ENCODE measurements around the gene RAB9B. TPM values are rescaled to one million over a fixed set of nuclear protein-coding genes. Genes with fewer than 3 reads are reported as not detected.

The RAB9B gene
- polyA plus RNA-seq, 1 donor from 2014 or later: 50.6 TPM

GRCh38 chrX:103878466-103879122, 46.5 kb upstream of the RAB9B start:
- no peaks in the 10 kb centered on the region for H3F3A ChIP-seq (ENCODE audit: insufficient read depth, low read length, poor library complexity, severe bottlenecking)
- no peaks in the 10 kb centered on the region for H3K9me2 ChIP-seq (ENCODE audit: insufficient read depth, low read length)
- no peaks in the 10 kb centered on the region for H3K79me2 ChIP-seq (replicated peaks; ENCODE audit: insufficient read depth, low read length)
- no peaks in the 10 kb centered on the region for H4K20me1 ChIP-seq (ENCODE audit: insufficient read depth)
- H3K4me2 ChIP-seq (ENCODE audit: low read length): no peak overlapping the region
- no peak overlapping the region for H3K4me3 ChIP-seq (ENCODE audit: low read length)
- TF ChIP-seq, protein P1, sequence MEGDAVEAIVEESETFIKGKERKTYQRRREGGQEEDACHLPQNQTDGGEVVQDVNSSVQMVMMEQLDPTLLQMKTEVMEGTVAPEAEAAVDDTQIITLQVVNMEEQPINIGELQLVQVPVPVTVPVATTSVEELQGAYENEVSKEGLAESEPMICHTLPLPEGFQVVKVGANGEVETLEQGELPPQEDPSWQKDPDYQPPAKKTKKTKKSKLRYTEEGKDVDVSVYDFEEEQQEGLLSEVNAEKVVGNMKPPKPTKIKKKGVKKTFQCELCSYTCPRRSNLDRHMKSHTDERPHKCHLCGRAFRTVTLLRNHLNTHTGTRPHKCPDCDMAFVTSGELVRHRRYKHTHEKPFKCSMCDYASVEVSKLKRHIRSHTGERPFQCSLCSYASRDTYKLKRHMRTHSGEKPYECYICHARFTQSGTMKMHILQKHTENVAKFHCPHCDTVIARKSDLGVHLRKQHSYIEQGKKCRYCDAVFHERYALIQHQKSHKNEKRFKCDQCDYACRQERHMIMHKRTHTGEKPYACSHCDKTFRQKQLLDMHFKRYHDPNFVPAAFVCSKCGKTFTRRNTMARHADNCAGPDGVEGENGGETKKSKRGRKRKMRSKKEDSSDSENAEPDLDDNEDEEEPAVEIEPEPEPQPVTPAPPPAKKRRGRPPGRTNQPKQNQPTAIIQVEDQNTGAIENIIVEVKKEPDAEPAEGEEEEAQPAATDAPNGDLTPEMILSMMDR (IDR thresholded peaks at IDR 0.05; ENCODE audit: poor library complexity, severe bottlenecking): no peak
- TF ChIP-seq SMC3 (conservative IDR thresholded peaks at IDR 0.05; ENCODE audit: poor library complexity) (no peak), POLR2AphosphoS5 (IDR thresholded peaks at IDR 0.05) (no peak), TAF1 (IDR thresholded peaks at IDR 0.05; ENCODE audit: low read depth) (no peak), REST (IDR thresholded peaks at IDR 0.05; ENCODE audit: borderline replicate concordance) (no peak), EZH2 (IDR thresholded peaks at IDR 0.05; ENCODE audit: borderline replicate concordance, insufficient read depth, low read length, poor library complexity, severe bottlenecking) (no peak), MXI1 (conservative IDR thresholded peaks at IDR 0.05; ENCODE audit: poor library complexity, severe bottlenecking) (no peak), RAD21 (conservative IDR thresholded peaks at IDR 0.05) (no peak), EP300 (conservative IDR thresholded peaks at IDR 0.05; ENCODE audit: poor library complexity, severe bottlenecking) (no peak)
- no peaks in the 10 kb centered on the region for H3K9me3 ChIP-seq (ENCODE audit: low read length)
- no peak overlapping the region for H2AFZ ChIP-seq (ENCODE audit: low read depth, low read length)
- no peak overlapping the region for H3K9ac ChIP-seq (ENCODE audit: low read length)
- H3K27ac ChIP-seq (ENCODE audit: low read length): no peak overlapping the region
- H3K36me3 ChIP-seq (ENCODE audit: insufficient read depth, low read length): no peaks in the 10 kb centered on the region
- H3K27me3 ChIP-seq (ENCODE audit: insufficient read depth, low read depth, low read length): no peaks in the 10 kb centered on the region

DNA sequence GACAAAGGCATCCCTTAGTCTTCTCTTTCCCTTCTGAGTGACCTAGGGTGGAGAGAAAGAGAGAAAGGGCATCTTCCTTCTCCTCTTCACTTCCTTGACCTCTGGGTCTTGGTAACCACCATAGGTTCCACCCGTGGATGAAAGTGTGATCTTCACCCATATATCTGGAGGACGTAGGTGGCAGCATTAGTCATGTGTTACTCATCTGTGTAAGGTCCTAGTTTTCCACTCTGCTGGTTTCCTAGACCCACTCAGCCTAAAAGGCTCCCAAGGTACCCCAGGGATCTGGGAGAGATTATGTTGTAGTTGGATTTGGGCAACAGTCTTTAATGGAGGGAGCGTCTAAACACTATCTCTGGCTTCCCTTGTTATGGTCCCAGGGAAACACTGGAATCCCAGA, 45.5 kb upstream of the RAB9B start:
- Histone ChIP-seq H2AFZ (ENCODE audit: low read depth, low read length) (no peak overlapping the region), H3K9ac (ENCODE audit: low read length) (no peak overlapping the region), H3K4me2 (ENCODE audit: low read length) (no peak overlapping the region), H3K9me3 (ENCODE audit: low read length) (no peaks in the 10 kb centered on the region), H3F3A (ENCODE audit: insufficient read depth, low read length, poor library complexity, severe bottlenecking) (no peaks in the 10 kb centered on the region), H3K36me3 (ENCODE audit: insufficient read depth, low read length) (no peaks in the 10 kb centered on the region), H4K20me1 (ENCODE audit: insufficient read depth) (no peaks in the 10 kb centered on the region), H3K27me3 (ENCODE audit: insufficient read depth, low read depth, low read length) (no peaks in the 10 kb centered on the region), H3K27ac (ENCODE audit: low read length) (no peak overlapping the region), H3K79me2 (replicated peaks; ENCODE audit: insufficient read depth, low read length) (no peaks in the 10 kb centered on the region), H3K4me3 (ENCODE audit: low read length) (no peak overlapping the region), H3K9me2 (ENCODE audit: insufficient read depth, low read length) (no peaks in the 10 kb centered on the region)
- TF ChIP-seq MXI1 (conservative IDR thresholded peaks at IDR 0.05; ENCODE audit: poor library complexity, severe bottlenecking) (no peak), POLR2AphosphoS5 (IDR thresholded peaks at IDR 0.05) (no peak), TAF1 (IDR thresholded peaks at IDR 0.05; ENCODE audit: low read depth) (no peak), EP300 (conservative IDR thresholded peaks at IDR 0.05; ENCODE audit: poor library complexity, severe bottlenecking) (no peak), EZH2 (IDR thresholded peaks at IDR 0.05; ENCODE audit: borderline replicate concordance, insufficient read depth, low read length, poor library complexity, severe bottlenecking) (no peak), REST (IDR thresholded peaks at IDR 0.05; ENCODE audit: borderline replicate concordance) (no peak), RAD21 (conservative IDR thresholded peaks at IDR 0.05) (no peak), SMC3 (conservative IDR thresholded peaks at IDR 0.05; ENCODE audit: poor library complexity) (no peak)
- TF ChIP-seq, protein P1 (IDR thresholded peaks at IDR 0.05; ENCODE audit: poor library complexity, severe bottlenecking): no peak
